OCI-LY7 (cell line): Measurements from ENCODE around the gene LSM4. TPM values are rescaled to one million over a fixed set of nuclear protein-coding genes. Genes with fewer than 3 reads are reported as not detected.

ENCODE experiments used
- BruUV-seq: library from RNA; stranded (reverse); fragments of 400-500 nt; replicated peaks from 2 replicates; lab custom pipeline; 2021; lab: Mats Ljungman, UMichigan
- CTCF ChIA-PET: fragments of 300-600 bp; sonication (Branson Sonifier 250); formaldehyde crosslinking; loops from one replicate; lab custom pipeline; 2022; ENCODE audit warnings: antibody characterized with exemption; ENCODE audit not compliant: unreplicated experiment; lab: Charles Lee
- POLR2A ChIA-PET: fragments of 300-600 bp; sonication (Branson Sonifier 250); formaldehyde crosslinking; loops from one replicate; lab custom pipeline; 2022; ENCODE audit warnings: antibody characterized with exemption; lab: Charles Lee
- DNase-seq: peaks from one replicate; pipeline ENCODE4 v3.0.0-alpha.2; 2015; ENCODE audit warnings: low spot score
- H2AFZ ChIP-seq: fragments of 200-600 bp; sonication (generic), shearing (Covaris generic); 2 replicates; pipeline ENCODE4 v1.6.1; 2014; ENCODE audit warnings: mild to moderate bottlenecking, antibody characterized with exemption, low read length, moderate library complexity
- H3K27ac ChIP-seq: fragments of 200-600 bp; sonication (generic); 2 replicates; pipeline ENCODE4 v1.5.1; 2014; ENCODE audit warnings: mixed run types, low read depth, mild to moderate bottlenecking, moderate library complexity, low read length, inconsistent platforms; ENCODE audit not compliant: poor library complexity, severe bottlenecking
- H3K36me3 ChIP-seq: fragments of 200-600 bp; sonication (generic); 2 replicates; pipeline ENCODE4 v1.6.1; 2014; ENCODE audit warnings: mild to moderate bottlenecking, antibody characterized with exemption, low read length, moderate library complexity, mixed read lengths; ENCODE audit not compliant: insufficient read depth
- H3K4me1 ChIP-seq: fragments of 200-600 bp; sonication (generic); 2 replicates; pipeline ENCODE4 v1.5.1; 2014; ENCODE audit warnings: mild to moderate bottlenecking, low read length; ENCODE audit not compliant: insufficient read depth, poor library complexity, severe bottlenecking
- H3K4me2 ChIP-seq: fragments of 200-600 bp; sonication (generic); 2 replicates; pipeline ENCODE4 v1.6.1; 2014; ENCODE audit warnings: mild to moderate bottlenecking, low read length
- H3K4me3 ChIP-seq: fragments of 200-600 bp; sonication (generic); 2 replicates; pipeline ENCODE4 v1.5.1; 2014; ENCODE audit warnings: mild to moderate bottlenecking, low read depth, low read length; ENCODE audit not compliant: poor library complexity, severe bottlenecking
- H3K79me2 ChIP-seq: fragments of 200-600 bp; sonication (generic); 2 replicates; pipeline ENCODE4 v1.6.1; 2016; ENCODE audit warnings: low read depth, mild to moderate bottlenecking, low read length, moderate library complexity, mixed read lengths; ENCODE audit not compliant: insufficient read depth
- H3K9me2 ChIP-seq: fragments of 200-600 bp; sonication (generic); 2 replicates; pipeline ENCODE4 v1.6.1; 2016; ENCODE audit warnings: mild to moderate bottlenecking, low read length, mixed read lengths; ENCODE audit not compliant: insufficient read depth
- H3K9me3 ChIP-seq: fragments of 200-600 bp; sonication (generic); 2 replicates; pipeline ENCODE4 v1.6.1; 2014; ENCODE audit warnings: mild to moderate bottlenecking, mixed run types, low read length, mixed read lengths
- H4K20me1 ChIP-seq: fragments of 200-600 bp; sonication (generic); 2 replicates; pipeline ENCODE4 v1.6.1; 2014; ENCODE audit warnings: mild to moderate bottlenecking, antibody characterized with exemption, low read length, moderate library complexity, mixed read lengths; ENCODE audit not compliant: insufficient read depth
- CTCF ChIP-seq: fragments of 200-600 bp; sonication (generic); conservative IDR thresholded peaks from 2 replicates; pipeline ENCODE4 v1.5.1; 2014; ENCODE audit warnings: mild to moderate bottlenecking, antibody characterized with exemption, low read length, moderate library complexity, mixed read lengths
- EZH2phosphoT487 ChIP-seq: fragments of 200-600 bp; sonication (generic); IDR thresholded peaks from 2 replicates; pipeline ENCODE4 v1.6.1; 2018; ENCODE audit warnings: low read depth, borderline replicate concordance, mild to moderate bottlenecking, mixed run types, antibody characterized with exemption, low read length, moderate library complexity, mixed read lengths
- intact Hi-C: fragments of 100-400 bp; cut with micrococcal nuclease; formaldehyde crosslinking; loops from one replicate; pipeline ENCODE4 v1.10.0; 2022; ENCODE audit not compliant: unreplicated experiment
- total RNA-seq, 2 experiments: library from RNA; depleted of rRNA in 1 of 2; stranded (reverse); fragments of >200 nt in 1 of 2; shearing (Covaris generic) in 1 of 2; gene quantifications; 2 replicates each; pipeline ENCODE4 v1.2.3, GENCODE V29; 2014 to 2022

The LSM4 gene
- total RNA-seq, 2 experiments from 2014 or later: 232 to 451 TPM

- no peaks in the 10 kb centered on the region for H3K9me3 ChIP-seq
- H4K20me1 ChIP-seq: no peaks in the 10 kb centered on the region
- H3K27ac ChIP-seq: no peak overlapping the region
- H3K79me2 ChIP-seq: no peaks in the 10 kb centered on the region
- H3K9me2 ChIP-seq: no peaks in the 10 kb centered on the region
- CTCF ChIA-PET: no interaction called here
- H3K36me3 ChIP-seq: no peaks in the 10 kb centered on the region
- no peak for TF ChIP-seq CTCF
- no peak for DNase-seq
- no peak overlapping the region for H3K4me2 ChIP-seq
- H3K4me1 ChIP-seq: peaks cover 7% of the 10 kb centered on the region
- POLR2A ChIA-PET: interaction anchor here (0.6 kb wide), 1 partner anchor 71 kb away, joined by 3 read pairs; no protein-coding TSS in a partner anchor
- intact Hi-C loops: no loop called here
- no TSS peak for BruUV-seq
- no peak overlapping the region for H2AFZ ChIP-seq
- H3K4me3 ChIP-seq: no peak overlapping the region
These were observed 10.8 kb upstream of the LSM4 start for GRCh38 chr19:18333680-18334079.

GRCh38 chr19:18332917-18333530 is 10.1 kb upstream of the LSM4 start:
- POLR2A ChIA-PET: no interaction called here
- H3K36me3 ChIP-seq: no peaks in the 10 kb centered on the region
- TF ChIP-seq EZH2phosphoT487 (no peak), CTCF (no peak)

GRCh38 chr19:18330868-18331267 is 8.0 kb upstream of the LSM4 start:
- no peak for DNase-seq
- H3K4me2 ChIP-seq: no peak overlapping the region
- H3K4me3 ChIP-seq: no peak overlapping the region
- no TSS peak for BruUV-seq
- H2AFZ ChIP-seq: no peak overlapping the region
- H3K36me3 ChIP-seq: no peaks in the 10 kb centered on the region
- H3K27ac ChIP-seq: no peak overlapping the region
- POLR2A ChIA-PET: interaction anchor here (0.6 to 3.3 kb wide), 4 partner anchors 8 to 88 kb away, joined by 3 to 19 read pairs (median 4); partner anchors contain the start of gene SSBP4
- H3K4me1 ChIP-seq: peaks cover 8% of the 10 kb centered on the region
- no peaks in the 10 kb centered on the region for H3K9me2 ChIP-seq
- intact Hi-C loops: no loop called here
- H4K20me1 ChIP-seq: no peaks in the 10 kb centered on the region
- TF ChIP-seq CTCF: no peak
- no peak for TF ChIP-seq EZH2phosphoT487
- CTCF ChIA-PET: no interaction called here
- no peaks in the 10 kb centered on the region for H3K9me3 ChIP-seq
- no peaks in the 10 kb centered on the region for H3K79me2 ChIP-seq

More at GRCh38 chr19:18332917-18333530, 10.1 kb upstream of the LSM4 start:
- Histone ChIP-seq H3K9me2 (no peaks in the 10 kb centered on the region), H3K27ac (no peak overlapping the region), H2AFZ (no peak overlapping the region), H3K4me3 (no peak overlapping the region), H3K79me2 (no peaks in the 10 kb centered on the region), H3K4me1 (peaks cover 8% of the 10 kb centered on the region), H3K4me2 (no peak overlapping the region), H3K9me3 (no peaks in the 10 kb centered on the region), H4K20me1 (no peaks in the 10 kb centered on the region)
- DNase-seq: no peak
- CTCF ChIA-PET: interaction anchor here (0.5 kb wide), 1 partner anchor 147 kb away, joined by 3 read pairs; no protein-coding TSS in a partner anchor
- intact Hi-C loops: no loop called here
- no TSS peak for BruUV-seq
